HL-60/S4 (cell line): ENCODE results near the gene PIGU.
"Not testable (repeated sequence)": the region's sequence is repeated elsewhere in the genome, so short reads cannot be mapped to it uniquely, and the experiment has no call there.

Experiments
- in situ Hi-C: fragments of 300-500 bp; cut with MboI; formaldehyde crosslinking; loops from 2 replicates; pipeline ENCODE4 v1.14.3; 2022; ENCODE audit warnings: low sequenced_read_pairs

The PIGU gene

DNA sequence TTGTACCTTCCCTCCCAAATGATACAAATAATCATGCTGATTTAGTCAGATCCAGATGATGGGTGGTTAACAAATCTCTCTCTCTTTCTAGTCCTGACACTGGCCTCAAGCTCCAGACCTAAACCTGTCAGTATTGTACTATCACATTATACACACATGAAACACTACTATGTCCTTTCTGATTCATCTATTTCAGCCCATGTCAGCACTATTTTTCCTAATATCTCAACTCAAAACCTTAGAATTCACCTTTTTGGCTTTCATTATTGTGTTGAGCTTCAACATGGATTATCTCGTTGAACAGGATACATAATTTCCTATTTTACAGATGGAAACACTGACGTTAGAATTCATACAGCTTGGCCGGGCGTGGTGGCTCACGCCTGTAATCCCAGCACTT is 3.5 kb downstream of the PIGU start:
- in situ Hi-C loops = no loop called here

DNA sequence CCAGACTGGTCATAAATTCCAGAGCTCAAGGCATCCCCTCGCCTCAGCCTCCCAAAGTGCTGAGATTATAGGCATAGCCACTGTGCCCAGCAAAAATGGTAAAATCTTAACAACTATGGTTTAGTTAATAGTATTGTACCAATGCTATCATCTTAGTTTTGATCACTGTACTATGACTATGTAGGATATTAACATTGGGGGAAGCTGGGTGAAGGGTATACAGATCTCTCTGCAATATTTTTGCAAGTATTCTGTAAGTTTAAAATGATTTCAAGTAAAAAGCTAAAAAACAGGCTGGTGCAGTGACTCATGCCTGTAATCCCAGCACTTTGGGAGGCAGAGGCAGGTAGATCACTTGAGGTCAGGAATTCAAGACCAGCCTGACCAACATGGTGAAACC is 7.8 kb downstream of the PIGU start:
- in situ Hi-C loops = no loop called here

DNA sequence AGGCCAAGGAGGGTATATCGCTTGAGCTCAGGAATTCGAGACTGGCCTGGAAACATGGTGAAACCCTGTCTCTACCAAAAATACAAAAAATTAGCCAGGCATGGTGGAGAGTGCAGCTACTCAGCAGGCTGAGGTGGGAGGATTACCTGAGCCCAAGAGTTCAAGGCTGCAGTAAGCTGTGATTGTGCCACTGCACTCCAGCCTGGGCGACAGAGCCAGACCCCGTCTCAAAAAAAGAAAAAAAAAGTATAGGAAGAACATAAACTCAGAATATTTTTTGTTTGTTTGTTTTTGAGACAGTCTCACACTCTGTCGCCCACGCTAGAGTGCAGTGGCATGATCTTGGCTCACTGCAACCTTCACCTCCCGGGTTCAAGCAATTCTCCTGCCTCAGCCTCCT is 12.1 kb downstream of the PIGU start:
- in situ Hi-C loops = not testable (repeated sequence)

DNA sequence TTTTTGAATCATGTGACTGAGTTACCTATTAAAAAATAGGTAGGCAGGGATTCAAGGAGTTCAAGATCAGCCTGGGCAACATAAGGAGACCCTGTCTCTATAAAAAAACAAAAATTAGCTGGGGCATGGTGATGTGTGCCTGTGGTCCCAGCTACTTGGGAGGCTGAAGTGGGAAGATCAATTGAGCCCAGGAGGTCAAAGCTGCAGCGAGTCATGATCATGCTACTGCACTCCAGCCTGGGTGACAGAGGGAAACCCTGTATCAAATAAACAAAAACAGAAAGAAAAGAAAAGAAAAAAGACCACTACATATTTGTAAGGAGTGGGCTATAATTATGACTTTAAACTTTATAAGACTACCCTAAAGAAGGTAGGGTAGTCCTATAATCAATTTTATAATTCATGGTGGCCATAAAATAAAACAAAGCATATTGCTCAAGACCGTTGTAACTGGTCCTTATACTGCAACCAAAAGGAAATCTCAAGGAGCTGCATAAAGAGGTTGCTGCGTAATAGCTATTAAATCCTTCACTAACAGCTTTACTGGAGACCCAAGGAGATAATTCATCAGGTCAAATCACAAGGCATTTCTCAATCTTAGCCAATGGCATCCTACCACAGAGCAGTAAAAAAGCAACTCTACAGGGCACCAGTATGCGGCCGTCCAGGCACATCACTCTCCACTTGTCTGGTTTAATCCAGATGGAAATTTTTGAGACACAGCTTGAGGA is 13.5 kb downstream of the PIGU start:
- in situ Hi-C loops = no loop called here

DNA sequence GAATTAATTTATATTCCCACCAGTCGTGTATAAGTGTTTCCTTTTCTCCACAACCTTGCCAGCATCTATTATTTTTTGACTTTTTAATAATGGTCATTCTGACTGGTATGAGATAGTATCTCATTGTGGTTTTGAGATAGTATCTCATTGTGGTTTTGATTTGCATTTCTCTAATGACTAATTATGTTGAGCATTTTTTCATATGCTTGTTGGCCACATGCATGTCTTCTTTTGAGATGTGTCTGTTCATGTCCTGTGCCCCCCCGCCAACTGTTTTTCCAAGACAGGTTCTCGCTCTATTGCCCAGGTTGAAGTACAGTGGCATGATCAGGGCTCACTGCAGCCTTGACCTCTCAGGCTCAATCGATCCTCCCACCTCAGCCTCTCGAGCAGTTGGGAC is 15.1 kb downstream of the PIGU start:
- in situ Hi-C loops = not testable (repeated sequence)

DNA sequence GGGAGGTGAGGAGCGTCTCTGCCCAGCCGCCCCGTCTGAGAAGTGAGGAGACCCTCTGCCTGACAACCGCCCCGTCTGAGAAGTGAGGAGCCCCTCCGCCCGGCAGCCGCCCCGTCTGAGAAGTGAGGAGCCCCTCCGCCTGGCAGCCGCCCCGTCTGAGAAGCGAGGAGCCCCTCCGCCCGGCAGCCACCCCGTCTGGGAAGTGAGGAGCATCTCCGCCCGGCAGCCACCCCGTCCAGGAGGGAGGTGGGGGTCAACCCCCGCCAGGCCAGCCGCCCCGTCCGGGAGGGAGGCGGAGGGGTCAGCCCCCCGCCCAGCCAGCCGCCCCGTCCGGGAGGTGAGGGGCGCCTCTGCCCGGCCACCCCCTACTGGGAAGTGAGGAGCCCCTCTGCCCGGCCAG is 18.2 kb downstream of the PIGU start:
- in situ Hi-C loops = not testable (repeated sequence)

DNA sequence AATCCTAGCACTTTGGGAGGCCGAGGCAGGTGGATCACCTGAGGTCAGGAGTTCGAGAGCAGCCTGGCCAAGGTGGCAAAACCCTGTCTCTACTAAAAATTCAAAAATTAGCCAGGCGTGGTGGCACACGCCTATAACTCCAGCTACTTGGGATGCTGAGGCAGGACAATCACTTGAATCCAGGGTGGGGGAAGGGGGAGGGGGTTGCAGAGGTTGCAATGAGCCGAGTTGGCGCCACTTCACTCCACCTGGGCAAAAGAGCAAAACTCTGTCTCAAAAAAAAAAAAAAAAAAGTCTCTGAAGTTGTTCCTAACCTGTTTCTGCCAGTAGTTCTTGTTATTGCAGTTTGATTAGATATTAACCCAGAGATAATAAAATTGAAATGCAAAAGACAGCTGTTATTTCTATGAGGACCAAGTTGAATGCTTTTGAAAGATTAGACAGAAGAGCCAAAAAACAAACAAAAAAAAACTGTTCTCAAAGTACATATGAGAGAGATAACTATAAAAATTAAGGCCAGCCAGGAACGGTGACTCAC is 22.6 kb downstream of the PIGU start:
- in situ Hi-C loops = no loop called here

DNA sequence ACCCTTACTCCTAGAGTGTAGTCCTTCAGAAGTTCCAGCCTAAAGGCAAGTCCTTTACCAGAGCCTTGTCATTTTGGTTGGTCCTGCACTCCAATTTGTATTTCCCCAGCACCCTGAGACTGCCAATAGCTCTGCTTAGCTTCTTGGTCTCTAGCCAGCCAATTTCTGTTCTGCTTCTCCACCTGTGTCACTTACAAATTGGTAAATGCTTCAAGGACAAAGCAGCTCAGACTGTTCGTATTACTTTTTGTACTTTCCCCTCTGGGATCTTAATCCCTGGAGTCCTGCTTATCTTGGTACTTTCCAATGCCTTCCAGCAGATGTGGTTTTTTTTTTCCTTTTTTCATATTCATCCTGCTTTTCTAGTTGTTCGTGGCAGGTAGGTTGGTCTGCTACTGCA is 25.7 kb downstream of the PIGU start:
- in situ Hi-C loops = no loop called here

DNA sequence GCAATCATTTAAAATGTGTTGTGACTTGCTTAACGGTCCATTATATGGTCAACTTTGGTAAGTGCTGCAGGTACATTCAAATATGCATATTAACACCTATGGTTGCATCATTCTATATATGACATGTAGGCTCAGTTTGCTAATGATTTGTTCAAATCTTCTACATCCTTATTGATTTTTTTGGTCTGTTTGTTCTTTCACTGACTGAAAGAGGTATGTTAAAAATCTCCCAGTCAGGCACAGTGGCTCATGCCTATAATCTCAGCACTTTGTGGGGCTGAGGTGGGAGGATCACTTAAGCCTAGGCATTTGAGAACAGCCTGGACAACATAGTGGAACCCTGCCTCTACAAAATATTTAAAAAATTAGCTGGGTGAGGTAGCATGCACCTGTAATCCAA is 29.2 kb downstream of the PIGU start:
- in situ Hi-C loops = no loop called here

DNA sequence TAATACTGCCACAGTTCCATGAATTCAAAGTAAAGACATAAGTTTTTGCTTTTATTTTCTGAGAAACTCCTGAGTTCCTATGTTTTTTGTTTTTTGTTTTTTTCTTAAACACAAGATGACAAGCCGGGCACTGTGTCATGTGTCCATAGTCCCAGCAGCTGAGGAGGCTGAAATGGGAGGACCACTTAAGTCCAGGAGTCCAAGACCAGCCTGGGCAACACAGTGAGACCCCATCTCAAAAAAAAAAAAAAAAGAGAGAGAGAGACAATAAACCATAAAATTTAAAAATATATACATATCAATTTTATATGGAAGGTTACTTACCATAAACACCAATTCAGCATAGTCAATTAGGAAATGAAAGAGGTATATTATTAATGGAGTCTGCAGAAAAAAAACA is 31.9 kb downstream of the PIGU start:
- in situ Hi-C loops = no loop called here

DNA sequence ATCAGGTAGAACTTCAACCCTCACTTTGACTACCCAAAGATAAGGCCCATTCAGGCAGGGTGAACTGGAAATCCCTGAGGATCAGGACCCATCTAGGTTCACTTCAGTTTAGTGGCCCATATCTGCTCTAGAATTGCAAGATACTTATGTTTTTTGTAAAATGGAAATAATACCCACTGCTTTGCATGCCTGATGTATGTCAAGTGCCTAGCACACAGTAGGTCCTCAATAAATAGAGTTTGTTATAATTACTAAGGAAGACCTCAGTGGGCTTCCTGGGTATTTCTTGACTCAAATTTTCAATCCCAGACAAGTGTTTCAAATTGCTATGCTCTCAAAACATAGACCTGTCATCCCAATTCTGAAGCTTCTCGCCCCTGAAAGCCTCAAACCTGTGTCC is 32.5 kb downstream of the PIGU start:
- in situ Hi-C loops = no loop called here

DNA sequence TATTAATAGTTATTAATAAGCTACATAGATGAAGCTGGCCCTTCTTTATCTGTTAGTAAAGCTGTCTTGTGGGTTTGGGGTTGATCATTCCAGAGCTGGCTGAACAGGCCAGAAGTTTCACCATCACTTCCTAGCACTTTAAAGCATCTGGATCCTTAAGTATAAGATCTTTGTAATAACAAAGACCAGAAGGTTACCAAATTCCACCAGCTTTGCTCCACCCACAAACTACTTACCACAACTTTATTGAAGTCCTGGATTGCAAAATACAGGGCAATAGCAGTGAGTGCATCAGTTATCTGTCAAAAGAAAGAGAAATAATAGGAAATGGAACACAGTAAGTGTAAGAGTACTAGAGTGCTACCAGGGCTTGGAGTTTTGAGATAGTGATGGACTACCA is 33.0 kb downstream of the PIGU start:
- in situ Hi-C loops = no loop called here

DNA sequence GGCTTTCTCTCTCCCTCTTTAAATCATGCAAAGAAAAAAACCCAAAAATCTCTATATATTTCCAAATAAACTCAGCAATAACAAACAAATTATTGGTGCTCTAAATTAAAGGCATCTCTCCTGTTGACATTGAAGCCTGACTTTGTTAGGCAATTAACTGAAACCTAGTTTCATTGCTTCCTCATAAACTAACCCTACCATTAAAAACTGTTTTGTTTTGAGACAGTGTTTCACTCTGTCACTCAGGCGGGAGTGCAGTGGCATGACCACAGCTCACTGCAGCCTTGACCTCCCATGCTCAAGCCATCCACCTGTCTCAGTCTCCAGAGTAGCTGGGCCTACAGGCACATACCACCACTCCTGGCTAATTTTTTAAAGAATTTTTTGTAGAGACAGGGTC is 34.9 kb downstream of the PIGU start:
- in situ Hi-C loops = no loop called here

DNA sequence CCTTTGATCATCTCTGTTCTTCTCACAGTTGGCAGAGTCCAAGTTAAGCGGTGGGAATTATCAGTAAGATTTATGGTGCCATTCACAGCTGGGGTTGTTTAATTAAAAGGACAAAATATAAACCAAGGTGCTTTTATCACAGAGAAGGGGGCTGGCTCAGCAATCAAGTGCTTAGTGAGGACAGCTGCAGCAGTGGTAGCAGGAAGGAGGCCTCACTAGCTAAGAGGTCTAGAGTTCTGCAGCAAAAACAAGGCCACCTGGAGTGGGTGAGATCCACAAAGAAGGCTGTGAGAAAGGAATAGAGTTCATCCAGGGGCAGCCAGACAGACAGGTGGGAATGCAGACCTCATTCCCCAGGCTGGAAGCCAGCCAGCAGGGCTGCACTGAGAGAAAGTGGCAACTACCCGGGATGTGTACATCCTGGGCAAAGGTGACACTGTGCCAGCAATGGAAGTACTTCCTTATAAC is 37.1 kb downstream of the PIGU start:
- in situ Hi-C loops = no loop called here

DNA sequence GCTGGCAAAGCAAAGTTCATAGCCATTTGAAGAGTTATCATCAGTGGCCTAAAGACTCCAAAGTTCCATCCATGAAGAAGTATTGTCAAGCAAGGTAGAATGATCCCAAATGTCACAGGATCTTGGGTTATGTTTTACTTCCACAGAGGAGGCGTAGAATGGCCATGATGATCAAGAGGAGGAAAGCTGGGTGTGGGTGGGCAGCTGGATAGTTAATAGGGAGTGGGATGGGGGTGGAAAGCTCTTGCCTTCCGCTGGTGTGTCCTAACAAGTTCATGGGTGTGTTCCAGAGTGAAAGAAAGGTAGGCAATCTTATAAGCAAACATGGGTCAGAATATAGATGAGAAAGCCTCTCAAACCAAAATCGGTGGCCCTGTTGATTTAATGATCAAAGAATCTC is 38.4 kb downstream of the PIGU start:
- in situ Hi-C loops = no loop called here

DNA sequence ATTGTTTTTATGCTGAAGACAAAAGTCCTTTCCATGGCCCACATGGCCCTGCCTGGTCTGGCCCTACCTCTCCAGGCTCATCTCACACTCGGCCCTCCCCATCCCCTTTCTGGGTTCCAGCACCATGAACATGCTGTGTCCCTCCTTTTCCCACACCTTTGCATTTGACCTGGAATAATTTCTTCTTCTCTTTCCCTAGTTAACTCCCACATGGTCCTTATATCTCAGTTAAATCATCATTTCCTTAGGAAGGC is 38.9 kb downstream of the PIGU start:
- in situ Hi-C loops = no loop called here

DNA sequence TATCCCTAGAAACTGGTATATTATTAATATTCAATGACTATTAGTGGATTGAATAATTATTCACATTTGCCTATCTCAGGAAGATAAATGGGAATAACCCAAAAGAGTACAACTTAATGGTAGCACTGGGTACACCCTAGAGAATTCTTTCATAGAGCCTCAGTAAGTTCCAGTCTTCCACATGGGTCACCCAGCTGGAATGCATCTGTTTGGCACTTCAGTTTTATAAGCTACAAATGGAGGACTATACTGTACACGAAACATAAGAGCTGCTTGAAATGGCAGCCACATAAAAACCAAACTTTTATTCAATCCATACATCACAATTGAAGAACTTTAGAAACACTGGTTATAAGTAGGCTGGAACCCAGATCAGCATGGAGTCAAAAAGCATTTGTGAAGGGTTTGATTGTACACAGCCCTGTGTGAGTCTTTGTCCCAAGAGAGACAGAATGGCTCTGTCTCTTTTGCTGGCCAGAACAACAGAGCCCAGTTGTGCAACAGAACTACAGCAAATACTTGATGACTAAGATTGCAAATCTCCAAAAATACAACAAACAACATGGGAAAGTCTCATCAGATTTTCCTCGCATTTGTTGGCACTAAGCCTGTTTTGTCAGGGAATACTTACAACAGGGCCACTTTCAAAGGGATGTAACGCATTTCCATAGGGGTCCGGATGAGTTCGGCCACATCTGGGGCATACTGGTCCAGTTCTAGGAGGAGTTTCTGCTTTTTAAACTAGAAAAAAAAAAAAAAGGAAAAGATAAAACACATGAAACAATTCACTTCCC is 39.5 kb downstream of the PIGU start:
- in situ Hi-C loops = no loop called here

DNA sequence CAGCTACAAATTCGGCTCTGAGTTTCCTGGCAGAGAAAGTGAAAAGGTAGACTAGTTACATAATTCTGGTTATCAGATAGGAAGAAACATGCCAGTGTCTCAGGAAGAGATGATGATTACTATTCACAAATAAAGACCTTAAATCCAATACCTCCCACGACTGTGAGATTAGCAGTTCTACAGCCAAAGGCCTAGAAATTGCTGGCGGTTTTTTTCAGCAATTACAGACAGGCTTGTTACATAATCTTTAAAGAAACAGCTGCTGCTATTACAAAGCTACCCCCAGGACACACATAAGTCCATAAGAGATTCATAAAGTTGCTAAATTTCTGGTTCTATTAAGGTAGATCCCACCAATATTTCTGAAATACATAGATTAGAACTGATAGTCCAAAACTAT is 40.2 kb downstream of the PIGU start:
- in situ Hi-C loops = no loop called here

DNA sequence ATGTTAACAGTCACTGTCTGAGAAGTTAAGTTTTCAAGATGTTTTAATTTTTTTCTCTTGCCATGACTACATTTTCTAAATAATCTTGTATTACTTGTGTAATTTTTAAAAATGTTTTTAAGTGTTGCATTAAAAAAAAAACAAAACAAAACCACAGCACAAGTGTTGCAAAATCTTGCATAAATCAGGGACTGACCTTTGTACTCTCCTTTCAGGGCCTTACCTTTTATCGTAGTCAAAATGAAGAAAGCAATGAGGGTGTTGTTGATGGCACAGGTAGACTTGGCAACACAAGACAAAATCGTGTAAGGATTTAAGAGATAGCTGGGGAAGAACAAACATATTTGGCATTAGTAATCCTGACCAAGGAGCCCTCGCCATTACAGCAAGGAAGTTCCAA is 42.5 kb downstream of the PIGU start:
- in situ Hi-C loops = no loop called here

DNA sequence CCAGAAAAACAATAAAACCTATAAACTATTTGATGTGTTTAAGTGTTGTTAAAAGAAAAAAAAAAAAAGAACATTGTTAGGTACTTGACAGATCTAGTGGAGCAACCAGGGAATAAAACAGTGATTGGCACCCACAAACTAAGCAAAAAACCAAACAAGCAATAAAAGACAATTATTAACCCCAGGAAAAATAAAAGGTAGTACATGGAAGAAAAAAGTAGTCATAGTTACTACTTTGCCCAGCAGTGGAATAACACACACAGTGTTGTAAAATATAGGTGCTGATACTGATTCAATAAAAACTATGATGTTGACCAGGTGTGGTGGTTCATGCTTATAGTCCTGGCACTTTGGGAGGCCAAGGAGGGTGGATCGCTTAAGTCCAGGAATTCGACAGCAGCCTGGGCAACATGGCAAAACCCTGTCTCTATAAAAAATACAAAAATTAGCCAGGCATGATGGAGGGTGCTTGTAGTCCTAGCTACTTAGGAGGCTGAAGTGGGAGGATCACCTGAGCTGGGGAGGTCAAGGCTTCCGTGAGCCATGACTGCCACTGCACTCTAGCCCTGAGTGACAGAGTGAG is 43.9 kb downstream of the PIGU start:
- in situ Hi-C loops = no loop called here

DNA sequence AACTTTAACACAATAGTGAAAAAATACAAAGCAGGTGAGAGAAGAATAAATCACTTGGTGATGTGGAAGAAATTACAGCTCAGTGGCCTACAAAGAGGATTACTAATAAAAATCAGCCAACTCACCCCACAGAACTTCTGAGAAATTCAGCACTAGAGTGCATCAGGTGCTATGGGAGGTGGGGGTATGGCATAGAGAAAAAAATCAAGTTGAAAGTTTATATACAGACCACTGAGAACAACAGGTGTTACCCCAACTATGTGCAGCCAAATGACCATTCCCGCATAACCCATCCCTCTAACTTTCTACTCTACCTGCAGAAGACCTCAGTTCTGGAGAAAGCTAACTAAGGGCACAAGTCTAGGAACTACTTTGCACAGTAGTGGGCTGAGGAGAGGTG is 47.0 kb downstream of the PIGU start:
- in situ Hi-C loops = no loop called here

DNA sequence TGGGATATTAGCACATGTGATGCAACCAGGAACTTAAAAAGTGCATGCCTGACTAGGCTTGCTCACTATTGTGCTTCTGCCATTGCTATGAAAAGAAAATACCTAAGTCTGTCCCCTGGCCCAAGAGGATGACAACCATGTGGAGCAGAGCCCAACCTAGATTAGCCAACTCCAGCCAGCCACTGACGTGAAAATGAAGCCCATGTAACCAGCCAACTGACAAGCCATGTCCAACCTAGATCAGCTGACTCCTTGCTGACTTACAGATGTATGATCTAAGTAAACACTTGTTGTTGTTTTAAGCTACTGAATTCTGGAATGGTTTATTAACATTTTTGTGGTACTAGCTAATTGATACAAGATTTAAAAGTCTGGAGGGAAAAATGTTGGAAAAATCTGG is 47.5 kb downstream of the PIGU start:
- in situ Hi-C loops = no loop called here
